Melanocyte of skin (primary cell): ENCODE data around the gene CCDC34. TPM values are rescaled to one million over a fixed set of nuclear protein-coding genes. Genes with fewer than 3 reads are reported as not detected.

Source experiments
- total RNA-seq, 2 donors: library from RNA; depleted of rRNA; stranded (reverse); fragments of >200 nt; gene quantifications; 2 replicates each; pipeline ENCODE4 v1.2.3, GENCODE V29; 2012

Gene CCDC34
- total RNA-seq, result 1 to 10 TPM; 5.2 to 7.0 TPM

DNA sequence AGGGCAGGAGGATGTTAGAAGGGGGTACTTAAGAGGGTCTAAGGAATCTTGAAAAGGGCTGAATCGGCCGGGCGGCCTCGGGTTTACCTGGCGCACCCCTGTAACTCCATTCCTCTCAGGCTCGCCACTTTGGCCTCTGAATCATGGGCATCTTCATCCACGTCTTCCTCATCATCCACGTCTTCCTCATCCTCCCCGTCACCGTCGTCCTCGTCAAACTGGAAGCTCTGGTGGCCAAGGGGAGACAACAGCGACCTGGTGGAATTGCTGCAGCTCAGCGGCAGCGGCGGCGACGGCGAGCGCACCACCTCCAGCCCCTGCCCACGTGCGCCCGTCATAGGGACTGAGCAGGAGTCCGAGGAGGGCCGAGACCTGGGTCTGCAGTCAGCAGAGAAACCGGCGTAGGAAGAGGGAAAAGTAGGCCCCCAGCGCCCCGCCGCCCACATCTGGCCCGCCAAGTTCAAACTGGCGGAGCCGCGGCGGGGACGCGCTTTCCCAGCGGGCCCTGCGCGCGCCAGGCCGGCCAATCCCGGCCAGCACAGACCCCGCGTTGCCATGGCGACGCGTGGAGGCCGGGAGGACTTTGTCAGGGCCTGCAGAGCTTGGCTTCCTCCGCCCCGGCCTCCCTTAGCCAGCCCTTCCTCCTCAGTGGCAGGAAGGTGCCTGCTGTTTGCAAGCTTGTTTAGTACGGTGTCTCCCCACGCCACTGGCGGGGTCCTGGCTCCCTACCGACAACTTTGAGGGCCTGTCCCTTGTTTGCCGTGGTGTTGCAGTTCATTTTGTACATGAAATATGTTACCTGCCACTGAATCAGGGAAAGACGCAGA is at the start of gene CCDC34:
TSS of gene CCDC34 (minus strand) at position 467 of the 827 bp plus-strand sequence. CDS start at position 446, 21 bp downstream.

Other genes starting within 250 kb of the CCDC34 start
- gene LGR4, start 109.6 kb upstream of the CCDC34 start, total RNA-seq, result 10 to 100 TPM; 16.3 to 17.6 TPM
- 10 to 100 TPM; 30.6 to 51.6 TPM for gene LIN7C, start 143.6 kb upstream of the CCDC34 start, total RNA-seq